A549 (cell line): ENCODE results near the gene MUC5B.

Experiments used
- CHD2 ChIP-seq: fragments of 150-350 bp; IDR thresholded peaks from 2 replicates; pipeline ENCODE4 v1.6.1; 2014; ENCODE audit warnings: low read length; ENCODE audit not compliant: partially characterized antibody
- EP300 ChIP-seq, 2 experiments: fragments of >200 bp; sonication (Bioruptor Twin); formaldehyde crosslinking; IDR thresholded peaks; 2 replicates in 1 of 2; 3 replicates in 1 of 2; pipeline ENCODE4 v1.6.1; 2016 to 2017
- HDAC2 ChIP-seq: fragments of 200-600 bp; sonication (generic); IDR thresholded peaks from 2 replicates; pipeline ENCODE4 v1.6.1; 2016
- HOXA7 ChIP-seq: fragments of 250-450 bp; sonication (Bioruptor Pico); IDR thresholded peaks from 2 replicates; pipeline ENCODE4 v1.5.0; 2020; ENCODE audit warnings: mild to moderate bottlenecking, moderate library complexity
- USF2 ChIP-seq: fragments of 450-650 bp; IDR thresholded peaks from 2 replicates; pipeline ENCODE4 v1.6.1; 2014; ENCODE audit warnings: antibody characterized with exemption
- TF ChIP-seq, protein P1 (sequence below): fragments of >200 bp; sonication (Bioruptor Twin); formaldehyde crosslinking; IDR thresholded peaks from 3 replicates; pipeline ENCODE4 v1.5.1; 2016
- TF ChIP-seq, protein P2 (sequence below): fragments of 200-600 bp; sonication (generic); IDR thresholded peaks from 2 replicates; pipeline ENCODE4 v1.6.1; 2016; ENCODE audit warnings: antibody characterized with exemption, mild to moderate bottlenecking, moderate library complexity

- TF ChIP-seq EP300 (IDR thresholded peaks at IDR 0.05), result no peak
- TF ChIP-seq, protein P1, sequence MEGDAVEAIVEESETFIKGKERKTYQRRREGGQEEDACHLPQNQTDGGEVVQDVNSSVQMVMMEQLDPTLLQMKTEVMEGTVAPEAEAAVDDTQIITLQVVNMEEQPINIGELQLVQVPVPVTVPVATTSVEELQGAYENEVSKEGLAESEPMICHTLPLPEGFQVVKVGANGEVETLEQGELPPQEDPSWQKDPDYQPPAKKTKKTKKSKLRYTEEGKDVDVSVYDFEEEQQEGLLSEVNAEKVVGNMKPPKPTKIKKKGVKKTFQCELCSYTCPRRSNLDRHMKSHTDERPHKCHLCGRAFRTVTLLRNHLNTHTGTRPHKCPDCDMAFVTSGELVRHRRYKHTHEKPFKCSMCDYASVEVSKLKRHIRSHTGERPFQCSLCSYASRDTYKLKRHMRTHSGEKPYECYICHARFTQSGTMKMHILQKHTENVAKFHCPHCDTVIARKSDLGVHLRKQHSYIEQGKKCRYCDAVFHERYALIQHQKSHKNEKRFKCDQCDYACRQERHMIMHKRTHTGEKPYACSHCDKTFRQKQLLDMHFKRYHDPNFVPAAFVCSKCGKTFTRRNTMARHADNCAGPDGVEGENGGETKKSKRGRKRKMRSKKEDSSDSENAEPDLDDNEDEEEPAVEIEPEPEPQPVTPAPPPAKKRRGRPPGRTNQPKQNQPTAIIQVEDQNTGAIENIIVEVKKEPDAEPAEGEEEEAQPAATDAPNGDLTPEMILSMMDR, result no peak
- TF ChIP-seq HDAC2, result no peak
- TF ChIP-seq, protein P2, sequence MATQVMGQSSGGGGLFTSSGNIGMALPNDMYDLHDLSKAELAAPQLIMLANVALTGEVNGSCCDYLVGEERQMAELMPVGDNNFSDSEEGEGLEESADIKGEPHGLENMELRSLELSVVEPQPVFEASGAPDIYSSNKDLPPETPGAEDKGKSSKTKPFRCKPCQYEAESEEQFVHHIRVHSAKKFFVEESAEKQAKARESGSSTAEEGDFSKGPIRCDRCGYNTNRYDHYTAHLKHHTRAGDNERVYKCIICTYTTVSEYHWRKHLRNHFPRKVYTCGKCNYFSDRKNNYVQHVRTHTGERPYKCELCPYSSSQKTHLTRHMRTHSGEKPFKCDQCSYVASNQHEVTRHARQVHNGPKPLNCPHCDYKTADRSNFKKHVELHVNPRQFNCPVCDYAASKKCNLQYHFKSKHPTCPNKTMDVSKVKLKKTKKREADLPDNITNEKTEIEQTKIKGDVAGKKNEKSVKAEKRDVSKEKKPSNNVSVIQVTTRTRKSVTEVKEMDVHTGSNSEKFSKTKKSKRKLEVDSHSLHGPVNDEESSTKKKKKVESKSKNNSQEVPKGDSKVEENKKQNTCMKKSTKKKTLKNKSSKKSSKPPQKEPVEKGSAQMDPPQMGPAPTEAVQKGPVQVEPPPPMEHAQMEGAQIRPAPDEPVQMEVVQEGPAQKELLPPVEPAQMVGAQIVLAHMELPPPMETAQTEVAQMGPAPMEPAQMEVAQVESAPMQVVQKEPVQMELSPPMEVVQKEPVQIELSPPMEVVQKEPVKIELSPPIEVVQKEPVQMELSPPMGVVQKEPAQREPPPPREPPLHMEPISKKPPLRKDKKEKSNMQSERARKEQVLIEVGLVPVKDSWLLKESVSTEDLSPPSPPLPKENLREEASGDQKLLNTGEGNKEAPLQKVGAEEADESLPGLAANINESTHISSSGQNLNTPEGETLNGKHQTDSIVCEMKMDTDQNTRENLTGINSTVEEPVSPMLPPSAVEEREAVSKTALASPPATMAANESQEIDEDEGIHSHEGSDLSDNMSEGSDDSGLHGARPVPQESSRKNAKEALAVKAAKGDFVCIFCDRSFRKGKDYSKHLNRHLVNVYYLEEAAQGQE, result no peak
- TF ChIP-seq CHD2, result no peak
- TF ChIP-seq USF2, result no peak
- no peak for TF ChIP-seq HOXA7 (CRISPR knock-in tag)
Measured at GRCh38 chr11:1237851-1238250, 15.0 kb downstream of the MUC5B start.
